Measurements from ENCODE around the gene RBPJL.
A peak's percentile ranks its signal among the peaks of the same experiment; 100 is the strongest.

Gene RBPJL

GRCh38 chr20:45340236-45340847 lies 33.7 kb downstream of the RBPJL start:
- H3K4me3 ChIP-seq (ENCODE audit: low read depth, low read length), result peak overlapping the region; percentile 14
- DNase-seq (ENCODE audit: low read depth), result peak; percentile 76
- no peak for TF ChIP-seq CTCF (IDR thresholded peaks at IDR 0.05; ENCODE audit: control insufficient read depth, extremely low read depth, insufficient read depth)

- no peak for DNase-seq (ENCODE audit: low read depth)
- H3K4me3 ChIP-seq (ENCODE audit: low read depth, low read length), result no peak overlapping the region
- no peak for TF ChIP-seq CTCF (IDR thresholded peaks at IDR 0.05; ENCODE audit: control insufficient read depth, extremely low read depth, insufficient read depth)
Measured at GRCh38 chr20:45340951-45341350, 34.3 kb downstream of the RBPJL start.

GRCh38 chr20:45341579-45341938 lies 34.9 kb downstream of the RBPJL start:
- no peak for TF ChIP-seq CTCF (IDR thresholded peaks at IDR 0.05; ENCODE audit: control insufficient read depth, extremely low read depth, insufficient read depth)
- no peak for DNase-seq (ENCODE audit: low read depth)
- peak overlapping the region; percentile 48; the same call in 1 of the 2 replicates for H3K4me3 ChIP-seq (ENCODE audit: low read depth, low read length)

GRCh38 chr20:45341939-45342854 lies 35.6 kb downstream of the RBPJL start:
- DNase-seq (ENCODE audit: low read depth), result no peak
- peak overlapping the region; percentile 48 for H3K4me3 ChIP-seq (ENCODE audit: low read depth, low read length)
- TF ChIP-seq CTCF (IDR thresholded peaks at IDR 0.05; ENCODE audit: control insufficient read depth, extremely low read depth, insufficient read depth), result no peak

- H3K4me3 ChIP-seq (ENCODE audit: low read depth, low read length), result peak overlapping the region; percentile 48
- no peak for TF ChIP-seq CTCF (IDR thresholded peaks at IDR 0.05; ENCODE audit: control insufficient read depth, extremely low read depth, insufficient read depth)
- DNase-seq (ENCODE audit: low read depth), result peak; percentile 68
Measured at GRCh38 chr20:45342855-45343531, 36.4 kb downstream of the RBPJL start.

- peak; percentile 66 for DNase-seq (ENCODE audit: low read depth)
- TF ChIP-seq CTCF (IDR thresholded peaks at IDR 0.05; ENCODE audit: control insufficient read depth, extremely low read depth, insufficient read depth), result no peak
- H3K4me3 ChIP-seq (ENCODE audit: low read depth, low read length), result peak overlapping the region; percentile 48
Measured at GRCh38 chr20:45343532-45344167, 37.0 kb downstream of the RBPJL start.

Data from LNCaP clone FGC (cell line).